DND-41 (cell line): Measurements from ENCODE around the gene MGAT4A.

Source experiments
- CTCF ChIP-seq: IDR thresholded peaks from 2 replicates; pipeline ENCODE4 v1.5.1; 2012; ENCODE audit warnings: borderline replicate concordance, low read length, moderate library complexity, mild to moderate bottlenecking; ENCODE audit not compliant: poor library complexity, severe bottlenecking; ENCODE audit errors: extremely low read depth
- EZH2 ChIP-seq: IDR thresholded peaks from 3 replicates; pipeline ENCODE4 v1.6.1; 2012; ENCODE audit warnings: borderline replicate concordance, low read depth, mild to moderate bottlenecking, moderate library complexity, low read length, inconsistent platforms; ENCODE audit not compliant: severe bottlenecking

GRCh38 chr2:98578231-98578630, 152.7 kb downstream of the MGAT4A start:
- no peak for TF ChIP-seq CTCF
- no peak for TF ChIP-seq EZH2
